Vagina (tissue), 2 donors: ENCODE data around the gene ATP6V0A1.

ENCODE experiments used
- POLR2A ChIP-seq, 2 donors: fragments of 450-650 bp; IDR thresholded peaks; one replicate each; pipeline ENCODE4 v1.6.1; 2017; ENCODE audit warnings: antibody characterized with exemption in 2 of 2, mild to moderate bottlenecking in 2 of 2, moderate library complexity in 2 of 2
- POLR2AphosphoS5 ChIP-seq, 2 donors: sonication (generic); formaldehyde crosslinking; IDR thresholded peaks; one replicate each; pipeline ENCODE4 v1.9.0; 2017; ENCODE audit warnings: antibody characterized with exemption in 2 of 2, mild to moderate bottlenecking in 2 of 2, low read depth in 1 of 2; ENCODE audit not compliant: insufficient read depth in 1 of 2

GRCh38 chr17:42423766-42424165 lies 34.9 kb upstream of the ATP6V0A1 start:
- no peak for TF ChIP-seq POLR2A (IDR thresholded peaks at IDR 0.05)
- no peak for TF ChIP-seq POLR2AphosphoS5 (IDR thresholded peaks at IDR 0.05; ENCODE audit: insufficient read depth in 1 of 2, low read depth in 1 of 2)
